Epithelial cell of proximal tubule (primary cell): ENCODE results near the gene PPIE. TPM values are rescaled to one million over a fixed set of nuclear protein-coding genes. Genes with fewer than 3 reads are reported as not detected.
"Not testable (repeated sequence)": the region's sequence is repeated elsewhere in the genome, so short reads cannot be mapped to it uniquely, and the experiment has no call there.

Experiments used
- DNase-seq: peaks from one replicate; pipeline ENCODE4 v3.0.0-alpha.2; 2011; ENCODE audit warnings: low read depth
- H3K4me3 ChIP-seq: 2 replicates; pipeline ENCODE4 v1.5.1; 2011; ENCODE audit warnings: low read depth, mild to moderate bottlenecking, low read length
- total RNA-seq: library from RNA; depleted of rRNA; stranded (reverse); fragments of >200 nt; gene quantifications from 2 replicates; pipeline ENCODE4 v1.2.3, GENCODE V29; 2015
- TF ChIP-seq, protein P1 (sequence below): conservative IDR thresholded peaks from 2 replicates; pipeline ENCODE4 v1.5.1; 2012; ENCODE audit warnings: low read depth, mild to moderate bottlenecking, low read length

PPIE gene
- total RNA-seq, 1 donor from 2014 or later, result 58.7 TPM

DNA sequence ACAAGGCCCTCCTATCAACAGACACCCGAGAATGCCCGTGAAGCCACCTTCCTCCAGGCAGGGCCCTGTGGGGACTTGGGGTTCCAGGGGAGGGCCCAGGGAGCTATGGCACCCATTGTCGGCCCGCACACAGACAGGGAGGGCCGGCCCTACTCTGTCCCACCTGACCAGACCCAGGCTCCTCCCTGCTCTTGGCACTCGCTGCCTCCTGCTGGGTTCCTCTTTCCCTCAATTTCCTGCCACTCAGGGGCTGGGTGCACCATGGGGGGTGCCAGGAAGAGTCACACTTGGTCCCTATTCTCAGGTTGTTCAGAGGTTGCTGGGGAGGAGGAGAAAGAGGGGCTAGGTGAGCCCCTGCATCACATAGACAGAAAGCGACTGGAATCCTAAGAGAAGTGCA lies 40.5 kb downstream of the PPIE start:
- TF ChIP-seq, protein P1, sequence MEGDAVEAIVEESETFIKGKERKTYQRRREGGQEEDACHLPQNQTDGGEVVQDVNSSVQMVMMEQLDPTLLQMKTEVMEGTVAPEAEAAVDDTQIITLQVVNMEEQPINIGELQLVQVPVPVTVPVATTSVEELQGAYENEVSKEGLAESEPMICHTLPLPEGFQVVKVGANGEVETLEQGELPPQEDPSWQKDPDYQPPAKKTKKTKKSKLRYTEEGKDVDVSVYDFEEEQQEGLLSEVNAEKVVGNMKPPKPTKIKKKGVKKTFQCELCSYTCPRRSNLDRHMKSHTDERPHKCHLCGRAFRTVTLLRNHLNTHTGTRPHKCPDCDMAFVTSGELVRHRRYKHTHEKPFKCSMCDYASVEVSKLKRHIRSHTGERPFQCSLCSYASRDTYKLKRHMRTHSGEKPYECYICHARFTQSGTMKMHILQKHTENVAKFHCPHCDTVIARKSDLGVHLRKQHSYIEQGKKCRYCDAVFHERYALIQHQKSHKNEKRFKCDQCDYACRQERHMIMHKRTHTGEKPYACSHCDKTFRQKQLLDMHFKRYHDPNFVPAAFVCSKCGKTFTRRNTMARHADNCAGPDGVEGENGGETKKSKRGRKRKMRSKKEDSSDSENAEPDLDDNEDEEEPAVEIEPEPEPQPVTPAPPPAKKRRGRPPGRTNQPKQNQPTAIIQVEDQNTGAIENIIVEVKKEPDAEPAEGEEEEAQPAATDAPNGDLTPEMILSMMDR, result no peak
- DNase-seq, result no peak
- H3K4me3 ChIP-seq, result no peak overlapping the region

DNA sequence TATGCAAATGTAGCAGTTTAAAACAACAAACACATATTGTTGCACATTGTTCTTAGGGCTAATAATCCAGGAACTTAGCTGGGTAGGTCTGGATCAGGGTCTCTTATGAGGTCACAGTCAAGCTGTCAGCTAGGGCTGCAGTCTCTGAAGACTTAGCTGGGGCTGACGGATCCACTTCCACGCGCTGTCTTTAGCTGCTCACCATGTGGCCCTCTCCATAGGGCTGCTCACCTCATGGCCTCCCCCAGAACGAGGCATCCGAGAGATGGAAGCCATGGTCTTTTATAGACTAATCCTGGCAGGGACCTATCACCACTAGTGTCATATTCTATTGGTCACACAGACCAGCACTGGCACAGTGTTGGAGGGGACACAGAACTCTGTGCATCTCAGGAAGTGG lies 41.1 kb downstream of the PPIE start:
- DNase-seq, result no peak
- H3K4me3 ChIP-seq, result no peak overlapping the region
- TF ChIP-seq, protein P1, result no peak

DNA sequence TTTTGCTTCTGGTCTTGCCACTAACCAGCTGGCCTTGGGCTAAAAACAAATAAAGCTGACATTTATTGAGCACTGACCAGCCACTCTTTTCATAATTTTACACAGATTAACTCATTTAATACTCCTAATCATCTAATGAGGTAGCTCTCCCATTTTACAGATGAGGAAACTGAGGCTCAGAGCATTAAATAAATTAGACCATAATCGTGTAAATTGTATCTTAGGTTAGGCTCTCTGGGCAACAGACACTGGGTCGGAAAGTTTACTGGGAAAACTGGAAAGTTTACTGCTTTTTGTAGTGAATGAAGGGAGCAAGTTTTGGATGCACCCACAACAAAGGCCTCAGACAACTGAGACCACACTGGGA lies 42.6 kb downstream of the PPIE start:
- no peak overlapping the region for H3K4me3 ChIP-seq
- TF ChIP-seq, protein P1, result no peak
- DNase-seq, result no peak

DNA sequence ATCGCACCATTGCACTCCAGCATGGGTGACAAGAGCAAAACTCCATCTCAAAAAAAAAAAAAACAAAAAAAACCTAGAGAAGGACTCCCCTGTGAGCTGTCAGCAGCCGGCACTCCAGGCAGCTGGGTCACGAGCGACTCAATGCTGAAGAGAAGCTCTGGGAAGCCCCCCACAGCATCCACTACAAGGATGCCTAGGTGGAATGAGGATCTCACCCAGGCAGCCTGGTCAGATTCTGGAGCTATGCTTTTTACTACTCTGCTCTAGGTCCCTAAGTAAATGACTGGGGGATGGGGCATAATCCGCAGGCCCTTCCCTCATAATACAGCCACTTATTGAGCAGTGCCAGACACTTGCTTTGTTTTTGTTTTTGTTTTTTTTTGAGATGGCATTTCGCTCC lies 43.4 kb downstream of the PPIE start:
- no peak for DNase-seq
- H3K4me3 ChIP-seq, result no peak overlapping the region
- TF ChIP-seq, protein P1, result no peak

DNA sequence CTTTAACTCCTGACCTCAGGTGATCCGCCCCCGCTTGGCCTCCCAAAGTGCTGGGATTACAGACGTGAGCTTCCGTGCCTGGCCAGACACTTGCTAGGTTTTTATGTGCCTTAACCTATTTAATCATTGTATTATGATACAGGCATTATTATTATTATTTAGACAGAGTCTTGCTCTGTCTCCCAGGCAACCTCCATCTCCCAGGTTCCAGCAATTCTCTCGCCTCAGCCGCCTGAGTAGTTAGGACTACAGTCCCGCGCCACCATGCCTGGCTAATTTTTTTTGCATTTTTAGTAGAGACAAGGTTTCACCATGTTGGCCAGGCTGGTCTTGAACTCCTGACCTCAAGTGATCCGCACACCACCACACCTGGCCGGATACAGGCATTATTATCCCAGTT lies 44.0 kb downstream of the PPIE start:
- DNase-seq, H3K4me3 ChIP-seq: not testable (repeated sequence)

DNA sequence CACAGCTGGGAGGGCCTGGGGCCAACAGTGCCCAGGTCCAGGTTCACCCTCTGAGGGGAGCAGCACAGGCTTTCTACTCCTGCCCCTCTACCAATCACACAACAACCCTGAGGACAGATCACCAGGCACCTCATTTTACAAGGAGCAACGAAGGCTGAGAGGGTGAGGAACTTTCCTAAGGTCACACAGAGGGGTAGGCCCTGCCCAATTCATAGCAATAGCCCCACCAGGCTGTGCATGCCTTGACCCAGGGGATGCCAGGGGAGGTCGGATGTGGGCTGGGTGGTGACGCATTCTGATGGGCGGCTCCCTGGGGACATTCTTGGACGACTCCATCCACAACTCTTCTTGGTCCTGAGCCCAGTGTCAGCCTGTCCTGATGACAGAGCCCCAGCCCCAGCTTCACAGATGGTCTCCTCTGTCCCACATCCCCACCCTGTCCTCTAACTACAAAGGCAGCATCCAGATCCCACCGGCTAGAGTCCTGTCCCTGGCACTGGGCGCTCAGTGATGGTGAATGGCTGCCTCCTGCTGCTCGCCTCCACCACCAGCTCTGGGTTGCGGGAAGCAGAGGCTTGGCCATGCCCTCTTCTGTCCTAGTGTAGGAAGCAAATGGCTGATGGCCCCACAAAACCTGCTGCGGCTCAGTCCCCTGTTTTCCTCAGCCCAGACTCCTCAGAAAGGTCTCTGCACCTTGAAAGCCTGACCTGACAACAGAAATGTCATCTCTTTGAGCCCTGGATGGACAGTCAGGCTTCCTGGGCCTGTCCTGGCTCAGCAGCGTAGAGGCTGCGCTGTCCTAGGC lies 47.8 kb downstream of the PPIE start:
- not testable (repeated sequence) for H3K4me3 ChIP-seq, DNase-seq

DNA sequence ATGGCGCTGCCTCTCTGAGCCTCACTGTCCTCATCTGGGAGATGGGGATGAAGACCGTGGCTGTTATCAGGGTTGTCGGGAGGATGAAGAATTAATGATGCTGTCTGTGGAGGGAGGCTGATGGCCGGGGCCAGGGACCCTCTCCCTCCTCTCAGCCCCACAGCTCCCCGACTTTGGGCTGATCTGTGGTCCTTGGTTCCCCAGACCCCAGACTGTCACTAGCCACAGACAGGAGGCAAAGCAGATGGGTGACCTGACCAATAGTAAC lies 48.4 kb downstream of the PPIE start:
- not testable (repeated sequence) for DNase-seq, H3K4me3 ChIP-seq

DNA sequence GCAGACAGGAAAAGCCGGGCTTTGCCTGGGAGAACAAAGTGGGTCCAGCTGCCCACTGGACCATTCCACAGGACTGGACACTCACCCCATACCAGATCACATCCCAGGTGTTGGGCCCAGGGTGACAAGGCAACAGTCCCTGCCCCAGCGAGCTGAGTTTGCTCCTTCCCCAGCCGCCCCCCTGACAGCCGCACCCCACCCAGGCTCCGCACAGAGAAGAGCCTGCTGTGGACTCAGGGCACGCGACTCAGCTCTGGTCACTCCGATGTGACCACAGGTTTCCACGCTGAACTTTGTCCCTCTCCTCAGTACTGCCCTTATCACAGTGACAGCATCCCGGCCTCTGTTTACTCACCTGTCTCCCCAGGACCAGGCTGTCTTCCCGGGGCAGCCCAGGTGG lies 48.8 kb downstream of the PPIE start:
- DNase-seq, result no peak
- H3K4me3 ChIP-seq, result no peak overlapping the region
- TF ChIP-seq, protein P1, result no peak

DNA sequence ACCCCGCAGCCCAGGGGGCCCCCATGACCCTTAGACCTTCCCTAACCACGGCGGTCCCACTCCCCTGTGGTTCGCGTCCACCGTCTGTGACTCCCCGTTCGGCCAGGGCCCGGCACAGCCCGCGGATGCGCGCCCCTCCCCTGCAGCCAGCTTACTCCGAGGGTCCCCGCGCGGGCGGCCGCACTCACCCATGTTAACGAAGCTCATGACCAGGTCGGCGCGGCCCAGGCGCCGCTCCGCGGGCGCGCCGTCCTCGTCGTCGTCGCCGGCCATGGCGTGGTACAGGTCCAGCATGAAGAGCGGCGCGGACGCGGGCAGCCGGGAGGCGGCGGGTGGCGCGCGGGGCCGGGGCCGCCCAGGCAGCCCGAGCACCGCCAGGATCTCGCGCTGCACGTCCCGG lies 49.3 kb downstream of the PPIE start:
- H3K4me3 ChIP-seq, DNase-seq: not testable (repeated sequence)
